WTC11 (cell line): ENCODE data around the gene PTPRG. TPM values are rescaled to one million over a fixed set of nuclear protein-coding genes. Genes with fewer than 3 reads are reported as not detected.
A peak's percentile ranks its signal among the peaks of the same experiment; 100 is the strongest.

Experiments used
- ATAC-seq: fragments of 200-7000 bp; cut with Tn5 transposase; 2 replicates; pipeline ENCODE4 v1.10.0; 2021; ENCODE audit warnings: mild to moderate bottlenecking, moderate library complexity
- CTCF ChIA-PET: fragments of 300-600 bp; sonication (Branson Sonifier 250); formaldehyde crosslinking; loops from one replicate; lab custom pipeline; 2021; ENCODE audit warnings: antibody characterized with exemption; lab: Charles Lee
- POLR2A ChIA-PET: fragments of 350-600 bp; sonication (Branson Sonifier 250); formaldehyde crosslinking; loops from one replicate; lab custom pipeline; 2021; ENCODE audit warnings: antibody characterized with exemption; lab: Charles Lee
- DNase-seq: peaks from one replicate; pipeline ENCODE4 v3.0.0; 2021; ENCODE audit warnings: low spot score
- H3K27ac Mint-ChIP-seq: 2 replicates; pipeline ENCODE4 v1.8.0; 2021; ENCODE audit warnings: mixed read lengths
- H3K27me3 Mint-ChIP-seq: 2 replicates; pipeline ENCODE4 v1.8.0; 2021; ENCODE audit warnings: low read depth, mild to moderate bottlenecking, moderate library complexity, mixed read lengths
- H3K36me3 Mint-ChIP-seq: 2 replicates; pipeline ENCODE4 v1.8.0; 2021; ENCODE audit warnings: mixed read lengths
- H3K4me1 Mint-ChIP-seq: 2 replicates; pipeline ENCODE4 v1.8.0; 2022; ENCODE audit warnings: mixed read lengths
- H3K4me3 Mint-ChIP-seq: 2 replicates; pipeline ENCODE4 v1.8.0; 2021; ENCODE audit warnings: mild to moderate bottlenecking, moderate library complexity, mixed read lengths
- H3K9me3 Mint-ChIP-seq: 2 replicates; pipeline ENCODE4 v1.8.0; 2021; ENCODE audit warnings: mixed read lengths
- AR ChIP-seq: fragments of 250-450 bp; sonication (Bioruptor Pico); IDR thresholded peaks from 2 replicates; pipeline ENCODE4 v1.9.0; 2021; ENCODE audit warnings: mild to moderate bottlenecking
- CREB1 ChIP-seq: sonication (generic); formaldehyde crosslinking; IDR thresholded peaks from 2 replicates; pipeline ENCODE4 v1.8.0; 2023; ENCODE audit warnings: mild to moderate bottlenecking, missing genetic modification reagents
- CREM ChIP-seq: sonication (generic); formaldehyde crosslinking; IDR thresholded peaks from 2 replicates; pipeline ENCODE4 v1.8.1; 2022; ENCODE audit warnings: mild to moderate bottlenecking, missing genetic modification reagents, moderate library complexity
- E2F4 ChIP-seq: sonication (generic); formaldehyde crosslinking; IDR thresholded peaks from 2 replicates; pipeline ENCODE4 v1.8.1; 2022; ENCODE audit warnings: low read depth, mild to moderate bottlenecking, moderate library complexity, missing genetic modification reagents, borderline replicate concordance
- ESRRA ChIP-seq: sonication (generic); formaldehyde crosslinking; IDR thresholded peaks from 2 replicates; pipeline ENCODE4 v1.8.1; 2022; ENCODE audit warnings: mild to moderate bottlenecking, missing genetic modification reagents, borderline replicate concordance
- FOXJ3 ChIP-seq: sonication (generic); formaldehyde crosslinking; IDR thresholded peaks from 2 replicates; pipeline ENCODE4 v1.9.0; 2021; ENCODE audit warnings: missing genetic modification reagents, mild to moderate bottlenecking, borderline replicate concordance
- GRHL2 ChIP-seq: fragments of 250-450 bp; sonication (Bioruptor Pico); IDR thresholded peaks from 2 replicates; pipeline ENCODE4 v1.8.0; 2022; ENCODE audit warnings: mild to moderate bottlenecking, moderate library complexity; ENCODE audit not compliant: insufficient replicate concordance, severe bottlenecking
- MAX ChIP-seq: sonication (generic); formaldehyde crosslinking; IDR thresholded peaks from 2 replicates; pipeline ENCODE4 v1.8.0; 2022; ENCODE audit warnings: mild to moderate bottlenecking, missing genetic modification reagents
- NFATC4 ChIP-seq: fragments of 250-450 bp; sonication (Bioruptor Pico); IDR thresholded peaks from 2 replicates; pipeline ENCODE4 v1.9.0; 2021; ENCODE audit warnings: mild to moderate bottlenecking
- NFYB ChIP-seq: sonication (generic); formaldehyde crosslinking; conservative IDR thresholded peaks from 2 replicates; pipeline ENCODE4 v1.8.0; 2022; ENCODE audit warnings: low read depth, missing genetic modification reagents
- SOX15 ChIP-seq: fragments of 250-450 bp; sonication (Bioruptor Pico); IDR thresholded peaks from 2 replicates; pipeline ENCODE4 v1.9.0; 2021; ENCODE audit warnings: mild to moderate bottlenecking
- STAT6 ChIP-seq: sonication (generic); formaldehyde crosslinking; conservative IDR thresholded peaks from 2 replicates; pipeline ENCODE4 v1.8.1; 2023; ENCODE audit warnings: mild to moderate bottlenecking, low read depth, missing genetic modification reagents, moderate library complexity
- TEAD1 ChIP-seq: sonication (generic); formaldehyde crosslinking; IDR thresholded peaks from 2 replicates; pipeline ENCODE4 v1.8.0; 2022; ENCODE audit warnings: mild to moderate bottlenecking, missing genetic modification reagents
- ZNF396 ChIP-seq: fragments of 250-450 bp; sonication (Bioruptor Pico); IDR thresholded peaks from 2 replicates; pipeline ENCODE4 v1.8.0; 2021; ENCODE audit warnings: mild to moderate bottlenecking, moderate library complexity, borderline replicate concordance
- ZNF423 ChIP-seq: fragments of 250-450 bp; sonication (Bioruptor Pico); IDR thresholded peaks from 2 replicates; pipeline ENCODE4 v2.1.2; 2022; ENCODE audit warnings: mild to moderate bottlenecking, moderate library complexity
- total RNA-seq: library from RNA; stranded (reverse); gene quantifications from 3 replicates; pipeline ENCODE4 v1.2.3, GENCODE V29; 2021
- TF ChIP-seq, protein P1 (sequence below): sonication (generic); formaldehyde crosslinking; IDR thresholded peaks from 2 replicates; pipeline ENCODE4 v1.8.1; 2023; ENCODE audit warnings: mild to moderate bottlenecking, missing genetic modification reagents
- TF ChIP-seq, protein P2 (sequence below): sonication (generic); formaldehyde crosslinking; IDR thresholded peaks from 2 replicates; pipeline ENCODE4 v1.8.0; 2023; ENCODE audit warnings: missing genetic modification reagents, mild to moderate bottlenecking, borderline replicate concordance

PTPRG gene
- total RNA-seq, 1 experiment from 2014 or later = 106 TPM

GRCh38 chr3:62316525-62316924 lies 755.2 kb downstream of the PTPRG start (continued):
- TF ChIP-seq ZNF396 (CRISPR knock-in tag) (no peak), GRHL2 (CRISPR knock-in tag) (no peak), SOX15 (no peak), NFATC4 (CRISPR knock-in tag) (no peak)

DNA sequence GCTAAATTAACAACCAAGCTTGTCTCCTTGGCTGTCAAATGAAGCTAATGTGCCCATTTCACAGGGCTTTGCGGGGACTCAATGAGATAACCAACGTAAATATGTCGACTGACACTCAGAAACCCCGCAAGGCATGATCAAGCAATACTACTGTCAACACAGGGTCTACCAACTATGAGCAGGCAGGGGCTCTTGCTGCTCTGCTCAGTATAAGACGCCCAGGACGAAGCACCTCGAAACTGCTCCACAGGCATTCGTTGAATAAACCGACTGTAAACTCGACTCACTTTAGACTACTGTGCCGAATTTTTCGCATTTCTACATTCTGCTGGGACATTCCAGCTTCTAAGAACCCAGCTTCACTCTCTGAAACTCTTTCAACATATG lies 757.0 kb downstream of the PTPRG start:
- peak overlapping the region; percentile 96 for H3K4me3 Mint-ChIP-seq
- ChIA-PET CTCF (interaction anchor here (1.2 kb wide), 1 partner anchor 241 kb away, joined by 6 read pairs; no protein-coding TSS in a partner anchor), POLR2A (interaction anchor here (1.0 to 1.3 kb wide), 2 partner anchors 51 to 54 kb away, joined by 3 to 6 read pairs; no protein-coding TSS in a partner anchor)
- peaks cover 2% of the 10 kb centered on the region; the same call in 1 of the 2 replicates for H3K36me3 Mint-ChIP-seq
- peaks cover 11% of the 10 kb centered on the region for H3K9me3 Mint-ChIP-seq
- H3K4me1 Mint-ChIP-seq = peaks cover 14% of the 10 kb centered on the region
- H3K27me3 Mint-ChIP-seq = peaks cover 14% of the 10 kb centered on the region
- ATAC-seq (peak; percentile 10; the same call in 1 of the 2 replicates), DNase-seq (peak; percentile 18)
- TF ChIP-seq, protein P1, sequence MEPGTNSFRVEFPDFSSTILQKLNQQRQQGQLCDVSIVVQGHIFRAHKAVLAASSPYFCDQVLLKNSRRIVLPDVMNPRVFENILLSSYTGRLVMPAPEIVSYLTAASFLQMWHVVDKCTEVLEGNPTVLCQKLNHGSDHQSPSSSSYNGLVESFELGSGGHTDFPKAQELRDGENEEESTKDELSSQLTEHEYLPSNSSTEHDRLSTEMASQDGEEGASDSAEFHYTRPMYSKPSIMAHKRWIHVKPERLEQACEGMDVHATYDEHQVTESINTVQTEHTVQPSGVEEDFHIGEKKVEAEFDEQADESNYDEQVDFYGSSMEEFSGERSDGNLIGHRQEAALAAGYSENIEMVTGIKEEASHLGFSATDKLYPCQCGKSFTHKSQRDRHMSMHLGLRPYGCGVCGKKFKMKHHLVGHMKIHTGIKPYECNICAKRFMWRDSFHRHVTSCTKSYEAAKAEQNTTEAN (CRISPR knock-in tag) = no peak
- TF ChIP-seq TEAD1 (CRISPR knock-in tag) (no peak), STAT6 (CRISPR knock-in tag) (no peak), FOXJ3 (CRISPR knock-in tag) (no peak), SOX15 (no peak), ZNF423 (no peak), NFYB (CRISPR knock-in tag) (no peak), CREB1 (CRISPR knock-in tag) (no peak)
- peak overlapping the region; percentile 97 for H3K27ac Mint-ChIP-seq

GRCh38 chr3:62318752-62319569 lies 757.6 kb downstream of the PTPRG start:
- ChIA-PET POLR2A (interaction anchor here (1.0 to 1.3 kb wide), 2 partner anchors 50 to 53 kb away, joined by 3 to 6 read pairs; no protein-coding TSS in a partner anchor), CTCF (interaction anchor here (1.2 kb wide), 1 partner anchor 240 kb away, joined by 6 read pairs; no protein-coding TSS in a partner anchor)
- Mint-ChIP-seq H3K4me3 (peak overlapping the region; percentile 96), H3K36me3 (peaks cover 2% of the 10 kb centered on the region; the same call in 1 of the 2 replicates), H3K4me1 (peaks cover 12% of the 10 kb centered on the region), H3K27ac (peak overlapping the region; percentile 97), H3K27me3 (peaks cover 14% of the 10 kb centered on the region), H3K9me3 (peaks cover 11% of the 10 kb centered on the region)
- ATAC-seq (peak; percentile 98), DNase-seq (peak; percentile 89)
- TF ChIP-seq ESRRA (CRISPR knock-in tag) = peak; percentile 71; the same call in 1 of the 2 replicates
- TF ChIP-seq MAX (CRISPR knock-in tag) = peak; percentile 73
- no peak for TF ChIP-seq AR (CRISPR knock-in tag)
- TF ChIP-seq E2F4 (CRISPR knock-in tag) = no peak
- TF ChIP-seq CREM = no peak; the same call in none of the 2 replicates
- TF ChIP-seq GRHL2 (CRISPR knock-in tag) = no peak
- TF ChIP-seq, protein P2, sequence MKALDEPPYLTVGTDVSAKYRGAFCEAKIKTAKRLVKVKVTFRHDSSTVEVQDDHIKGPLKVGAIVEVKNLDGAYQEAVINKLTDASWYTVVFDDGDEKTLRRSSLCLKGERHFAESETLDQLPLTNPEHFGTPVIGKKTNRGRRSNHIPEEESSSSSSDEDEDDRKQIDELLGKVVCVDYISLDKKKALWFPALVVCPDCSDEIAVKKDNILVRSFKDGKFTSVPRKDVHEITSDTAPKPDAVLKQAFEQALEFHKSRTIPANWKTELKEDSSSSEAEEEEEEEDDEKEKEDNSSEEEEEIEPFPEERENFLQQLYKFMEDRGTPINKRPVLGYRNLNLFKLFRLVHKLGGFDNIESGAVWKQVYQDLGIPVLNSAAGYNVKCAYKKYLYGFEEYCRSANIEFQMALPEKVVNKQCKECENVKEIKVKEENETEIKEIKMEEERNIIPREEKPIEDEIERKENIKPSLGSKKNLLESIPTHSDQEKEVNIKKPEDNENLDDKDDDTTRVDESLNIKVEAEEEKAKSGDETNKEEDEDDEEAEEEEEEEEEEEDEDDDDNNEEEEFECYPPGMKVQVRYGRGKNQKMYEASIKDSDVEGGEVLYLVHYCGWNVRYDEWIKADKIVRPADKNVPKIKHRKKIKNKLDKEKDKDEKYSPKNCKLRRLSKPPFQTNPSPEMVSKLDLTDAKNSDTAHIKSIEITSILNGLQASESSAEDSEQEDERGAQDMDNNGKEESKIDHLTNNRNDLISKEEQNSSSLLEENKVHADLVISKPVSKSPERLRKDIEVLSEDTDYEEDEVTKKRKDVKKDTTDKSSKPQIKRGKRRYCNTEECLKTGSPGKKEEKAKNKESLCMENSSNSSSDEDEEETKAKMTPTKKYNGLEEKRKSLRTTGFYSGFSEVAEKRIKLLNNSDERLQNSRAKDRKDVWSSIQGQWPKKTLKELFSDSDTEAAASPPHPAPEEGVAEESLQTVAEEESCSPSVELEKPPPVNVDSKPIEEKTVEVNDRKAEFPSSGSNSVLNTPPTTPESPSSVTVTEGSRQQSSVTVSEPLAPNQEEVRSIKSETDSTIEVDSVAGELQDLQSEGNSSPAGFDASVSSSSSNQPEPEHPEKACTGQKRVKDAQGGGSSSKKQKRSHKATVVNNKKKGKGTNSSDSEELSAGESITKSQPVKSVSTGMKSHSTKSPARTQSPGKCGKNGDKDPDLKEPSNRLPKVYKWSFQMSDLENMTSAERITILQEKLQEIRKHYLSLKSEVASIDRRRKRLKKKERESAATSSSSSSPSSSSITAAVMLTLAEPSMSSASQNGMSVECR (CRISPR knock-in tag) = peak; percentile 97
